ENCODE data around the gene TAAR6.

TAAR6 gene

DNA sequence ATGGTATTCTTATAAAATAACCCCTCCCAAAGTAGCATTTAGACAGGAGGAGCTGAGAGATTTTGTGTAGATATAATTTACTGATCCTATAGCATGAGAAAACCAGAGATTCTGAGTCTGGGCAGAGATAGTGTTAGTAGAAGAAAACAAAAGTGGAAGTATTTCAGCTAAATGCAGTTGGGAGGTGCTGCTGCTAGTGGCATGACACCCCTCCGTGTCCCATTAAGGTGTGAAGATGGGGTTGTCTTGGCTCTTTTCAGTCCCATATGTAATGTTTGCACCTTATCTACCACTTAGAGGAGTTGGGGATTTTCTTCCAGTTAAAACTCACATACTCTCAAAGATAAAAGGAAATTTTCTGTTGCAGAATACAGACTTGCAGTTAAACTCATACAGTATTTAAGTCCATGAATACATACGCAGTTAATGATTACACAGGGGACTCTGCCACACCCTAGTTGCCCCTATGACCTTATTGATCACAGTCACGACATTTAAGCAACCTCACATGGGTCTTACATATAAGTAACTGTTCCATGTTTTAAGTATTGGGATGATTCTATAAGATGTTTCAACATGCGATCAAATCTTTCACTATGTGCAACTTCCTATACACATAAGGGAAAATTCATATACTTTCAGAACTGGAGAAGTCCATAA lies 42.5 kb downstream of the TAAR6 start:
- H3K36me3 ChIP-seq, result no peaks in the 10 kb centered on the region
- H3K4me3 ChIP-seq, result no peak overlapping the region
- no peak overlapping the region for H3K27ac ChIP-seq
- H3K4me2 ChIP-seq, result no peak overlapping the region
- H3K9ac ChIP-seq, result no peak overlapping the region
- no peaks in the 10 kb centered on the region for H3K27me3 ChIP-seq
- no peak for TF ChIP-seq Cebpa-rat (IDR thresholded peaks at IDR 0.05)
- H3K4me1 ChIP-seq, result peaks cover 6% of the 10 kb centered on the region; the same call in 1 of the 2 replicates
- no peaks in the 10 kb centered on the region for H3K9me3 ChIP-seq
- no peaks in the 10 kb centered on the region for H4K20me1 ChIP-seq

GRCh38 chr6:132614554-132614953 lies 44.4 kb downstream of the TAAR6 start:
- Histone ChIP-seq H3K27me3 (no peaks in the 10 kb centered on the region), H3K4me3 (no peak overlapping the region)

DNA sequence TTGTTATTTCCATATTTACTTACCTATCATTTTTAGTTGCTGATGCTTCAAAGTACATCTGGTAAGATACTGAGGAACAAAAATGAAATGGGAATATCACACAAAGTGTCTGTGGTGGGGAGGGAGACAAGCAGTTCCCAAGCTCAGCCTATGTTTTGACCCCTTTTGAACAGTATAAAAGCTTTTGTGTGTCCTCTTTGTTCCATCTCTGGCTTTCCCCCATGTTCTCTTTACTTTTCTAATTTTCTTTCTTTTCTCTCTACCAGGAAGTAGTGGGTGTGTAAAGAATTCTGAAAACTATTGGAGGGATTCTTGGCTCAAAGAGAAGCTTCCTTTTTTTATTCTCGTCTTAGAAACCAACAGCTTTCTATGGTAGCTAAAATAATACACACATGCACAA lies 46.6 kb downstream of the TAAR6 start:
- Histone ChIP-seq H3K27ac (no peak overlapping the region), H4K20me1 (no peaks in the 10 kb centered on the region), H3K27me3 (no peaks in the 10 kb centered on the region), H3K4me1 (peaks cover 6% of the 10 kb centered on the region; the same call in 1 of the 2 replicates), H3K9ac (no peak overlapping the region), H3K4me2 (no peak overlapping the region), H3K36me3 (no peaks in the 10 kb centered on the region), H3K4me3 (no peak overlapping the region), H3K9me3 (no peaks in the 10 kb centered on the region)
- TF ChIP-seq Cebpa-rat (IDR thresholded peaks at IDR 0.05), result no peak

More at GRCh38 chr6:132614554-132614953, 44.4 kb downstream of the TAAR6 start:
- H3K27ac ChIP-seq, result no peak overlapping the region
- H3K4me1 ChIP-seq, result peaks cover 6% of the 10 kb centered on the region; the same call in 1 of the 2 replicates
- H3K36me3 ChIP-seq, result no peaks in the 10 kb centered on the region
- no peaks in the 10 kb centered on the region for H3K9me3 ChIP-seq
- no peak for TF ChIP-seq Cebpa-rat (IDR thresholded peaks at IDR 0.05)
- no peak overlapping the region for H3K9ac ChIP-seq
- H4K20me1 ChIP-seq, result no peaks in the 10 kb centered on the region
- H3K4me2 ChIP-seq, result peak overlapping the region; percentile 45; the same call in 1 of the 2 replicates

All from BLaER1 (cell line).